Panc1 (cell line): ENCODE measurements around the gene TRAF3IP1. TPM values are rescaled to one million over a fixed set of nuclear protein-coding genes. Genes with fewer than 3 reads are reported as not detected.

Source experiments
- ATAC-seq: fragments of 200-7000 bp; cut with Tn5 transposase; 2 replicates; pipeline ENCODE4 v1.9.1; 2020; ENCODE audit warnings: mild to moderate bottlenecking, moderate library complexity
- BruUV-seq: library from RNA; stranded (reverse); fragments of 400-500 nt; replicated peaks from 2 replicates; lab custom pipeline; 2021; lab: Mats Ljungman, UMichigan
- CTCF ChIA-PET: fragments of 300-600 bp; sonication (Branson Sonifier 250); formaldehyde crosslinking; loops from one replicate; lab custom pipeline; 2022; ENCODE audit warnings: antibody characterized with exemption; lab: Charles Lee
- POLR2A ChIA-PET: fragments of 300-600 bp; sonication (Branson Sonifier 250); formaldehyde crosslinking; loops from one replicate; lab custom pipeline; 2022; ENCODE audit warnings: antibody characterized with exemption; lab: Charles Lee
- DNase-seq: peaks from one replicate; pipeline ENCODE4 v3.0.0-alpha.2; 2010; ENCODE audit warnings: low read depth, low spot score
- H3K27ac ChIP-seq: 2 replicates; pipeline ENCODE4 v1.5.1; 2011; ENCODE audit warnings: mild to moderate bottlenecking, low read length, inconsistent platforms
- H3K27me3 ChIP-seq: fragments of 200-500 bp; sonication (Bioruptor generic); 2 replicates; pipeline ENCODE4 v1.6.0; 2014; ENCODE audit warnings: low read length, inconsistent platforms; ENCODE audit not compliant: control insufficient read depth, insufficient read depth
- H3K36me3 ChIP-seq: fragments of 200-500 bp; sonication (Bioruptor generic); 2 replicates; pipeline ENCODE4 v1.5.1; 2014; ENCODE audit warnings: inconsistent platforms, mild to moderate bottlenecking, low read length, moderate library complexity; ENCODE audit not compliant: control insufficient read depth, insufficient read depth
- H3K4me1 ChIP-seq: 2 replicates; pipeline ENCODE4 v1.5.1; 2011; ENCODE audit warnings: inconsistent platforms, mild to moderate bottlenecking, low read length, moderate library complexity; ENCODE audit not compliant: control insufficient read depth, insufficient read depth
- H3K4me3 ChIP-seq, 2 experiments: 2 replicates each; pipeline ENCODE4 v1.5.1; 2011 to 2012; ENCODE audit warnings: low read depth in 2 of 2, low read length in 2 of 2, mild to moderate bottlenecking in 2 of 2, inconsistent platforms in 1 of 2, moderate library complexity in 1 of 2
- H3K9me3 ChIP-seq: fragments of 200-500 bp; sonication (Bioruptor generic); 2 replicates; pipeline ENCODE4 v1.5.1; 2014; ENCODE audit warnings: low read depth, mild to moderate bottlenecking, inconsistent platforms, low read length, moderate library complexity; ENCODE audit not compliant: control insufficient read depth, insufficient read depth
- CTCF ChIP-seq: fragments of 450-650 bp; IDR thresholded peaks from 2 replicates; pipeline ENCODE4 v1.5.1; 2017; ENCODE audit warnings: mild to moderate bottlenecking
- POLR2AphosphoS5 ChIP-seq: IDR thresholded peaks from 2 replicates; pipeline ENCODE4 v1.6.1; 2012; ENCODE audit warnings: mild to moderate bottlenecking, low read depth, low read length, moderate library complexity
- REST ChIP-seq, 2 experiments: IDR thresholded peaks; 2 replicates each; pipeline ENCODE4 v1.6.1; 2011 to 2012; ENCODE audit warnings: low read depth in 2 of 2, control low read depth in 1 of 2, low read length in 1 of 2, mild to moderate bottlenecking in 1 of 2, moderate library complexity in 1 of 2; ENCODE audit not compliant: insufficient read depth in 1 of 2
- SIN3A ChIP-seq: IDR thresholded peaks from 2 replicates; pipeline ENCODE4 v1.6.1; 2012; ENCODE audit warnings: low read depth, mild to moderate bottlenecking, low read length, moderate library complexity, borderline replicate concordance; ENCODE audit not compliant: insufficient read depth
- TCF7L2 ChIP-seq: IDR thresholded peaks from 2 replicates; pipeline ENCODE4 v1.6.1; 2011; ENCODE audit warnings: mild to moderate bottlenecking, low read depth, low read length, inconsistent platforms
- in situ Hi-C: cut with HindIII; loops from 2 replicates; pipeline ENCODE4 v1.10.0; 2016; ENCODE audit warnings: low sequenced_read_pairs, low pct_unique_long_range_greater_than_20kb
- intact Hi-C: fragments of 100-400 bp; cut with micrococcal nuclease; formaldehyde crosslinking; loops from one replicate; pipeline ENCODE4 v1.10.0; 2022; ENCODE audit not compliant: unreplicated experiment
- total RNA-seq: library from RNA; stranded (reverse); gene quantifications from one replicate; pipeline ENCODE4 v1.2.1, GENCODE V29; 2021; ENCODE audit not compliant: unreplicated experiment

Gene TRAF3IP1
- total RNA-seq, 1 experiment from 2014 or later: 23.4 TPM

GRCh38 chr2:238406221-238406997 lies 86.1 kb downstream of the TRAF3IP1 start:
- intact Hi-C loops (no loop called here), in situ Hi-C loops (no loop called here)
- Histone ChIP-seq H3K27me3 (no peaks in the 10 kb centered on the region), H3K9me3 (no peaks in the 10 kb centered on the region), H3K4me3 (no peak overlapping the region), H3K27ac (no peak overlapping the region), H3K36me3 (no peaks in the 10 kb centered on the region), H3K4me1 (no peaks in the 10 kb centered on the region)
- no TSS peak for BruUV-seq
- ATAC-seq (no peak), DNase-seq (no peak)
- no peak for TF ChIP-seq TCF7L2
- no peak for TF ChIP-seq REST (IDR thresholded peaks at IDR 0.05; ENCODE audit: insufficient read depth in 1 of 2, low read depth in 2 of 2, low read length in 1 of 2)
- TF ChIP-seq CTCF: no peak
- TF ChIP-seq SIN3A: no peak
- no peak for TF ChIP-seq POLR2AphosphoS5
- CTCF ChIA-PET: interaction anchor here (0.7 kb wide), 1 partner anchor 35 kb away, joined by 8 read pairs; no protein-coding TSS in a partner anchor
- POLR2A ChIA-PET: no interaction called here

- Histone ChIP-seq H3K9me3 (no peaks in the 10 kb centered on the region), H3K27ac (no peak overlapping the region), H3K4me1 (no peaks in the 10 kb centered on the region), H3K27me3 (no peaks in the 10 kb centered on the region), H3K4me3 (no peak overlapping the region), H3K36me3 (no peaks in the 10 kb centered on the region)
- intact Hi-C loops (no loop called here), in situ Hi-C loops (no loop called here)
- DNase-seq: no peak
- TF ChIP-seq TCF7L2 (no peak), REST (IDR thresholded peaks at IDR 0.05; ENCODE audit: insufficient read depth in 1 of 2, low read depth in 2 of 2, low read length in 1 of 2) (no peak), CTCF (no peak), POLR2AphosphoS5 (no peak), SIN3A (no peak)
- no TSS peak for BruUV-seq
- CTCF ChIA-PET: no interaction called here
- ATAC-seq: no peak
- POLR2A ChIA-PET: no interaction called here
Observed at GRCh38 chr2:238406998-238407285, 86.6 kb downstream of the TRAF3IP1 start.
